ENCODE data around the gene ADAMTSL1. TPM values are rescaled to one million over a fixed set of nuclear protein-coding genes. Genes with fewer than 3 reads are reported as not detected.

Gene ADAMTSL1
- total and polyA plus RNA-seq, 9 of the 15 experiments (the other 6 are each of a cell fraction or from before 2014, with no cell fraction given): 0.01 TPM; not detected in 8

DNA sequence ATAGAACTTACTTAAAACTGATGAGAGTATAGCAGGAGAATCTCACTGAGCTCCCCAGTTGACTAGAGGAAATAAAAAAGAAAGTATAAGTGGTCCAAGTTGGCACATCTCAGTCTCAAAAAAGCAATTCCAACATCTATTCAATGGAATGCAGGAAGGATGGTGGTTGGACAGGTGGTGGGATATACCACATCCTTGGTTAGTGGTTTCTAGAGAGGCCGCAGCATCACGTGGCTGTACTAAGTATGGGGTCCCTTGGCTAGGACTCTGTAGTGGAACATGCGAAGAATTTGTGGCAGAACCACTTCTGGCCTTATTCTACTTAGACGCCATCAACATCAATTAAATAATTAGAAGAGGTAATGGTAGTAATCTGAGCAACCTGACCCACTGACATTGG, 326.6 kb downstream of the ADAMTSL1 start:
- no peaks in the 10 kb centered on the region for H4K20me1 ChIP-seq (replicated peaks; ENCODE audit: control insufficient read depth, insufficient read depth, low read length)
- POLR2A ChIA-PET: no interaction called here
- no peak overlapping the region for H2AFZ ChIP-seq (ENCODE audit: low read depth, low read length)
- no peaks in the 10 kb centered on the region for H3K79me2 ChIP-seq (ENCODE audit: control insufficient read depth, insufficient read depth, low read length)
- no peaks in the 10 kb centered on the region for H3K27me3 ChIP-seq (ENCODE audit: control insufficient read depth in 2 of 2, insufficient read depth in 2 of 2, low read length in 2 of 2)
- FAIRE-seq (no peak), ATAC-seq (no peak), DNase-seq (ENCODE audit: extremely low read depth in 1 of 4, low spot score in 3 of 4) (no peak)
- H3K9me3 ChIP-seq (replicated peaks; ENCODE audit: control insufficient read depth, insufficient read depth, low read depth, low read length): no peaks in the 10 kb centered on the region
- no peak overlapping the region for H3K4me3 ChIP-seq
- 0% methylated on average over 4 of the region's 4 CpGs for WGBS (ENCODE audit: insufficient coverage, low coverage, missing lambda C conversion rate)
- H3K4me1 ChIP-seq (replicated peaks in 1 of 2; ENCODE audit: control insufficient read depth in 2 of 2, insufficient read depth in 2 of 2, low read length in 2 of 2): no peaks in the 10 kb centered on the region
- TF ChIP-seq, protein P1, sequence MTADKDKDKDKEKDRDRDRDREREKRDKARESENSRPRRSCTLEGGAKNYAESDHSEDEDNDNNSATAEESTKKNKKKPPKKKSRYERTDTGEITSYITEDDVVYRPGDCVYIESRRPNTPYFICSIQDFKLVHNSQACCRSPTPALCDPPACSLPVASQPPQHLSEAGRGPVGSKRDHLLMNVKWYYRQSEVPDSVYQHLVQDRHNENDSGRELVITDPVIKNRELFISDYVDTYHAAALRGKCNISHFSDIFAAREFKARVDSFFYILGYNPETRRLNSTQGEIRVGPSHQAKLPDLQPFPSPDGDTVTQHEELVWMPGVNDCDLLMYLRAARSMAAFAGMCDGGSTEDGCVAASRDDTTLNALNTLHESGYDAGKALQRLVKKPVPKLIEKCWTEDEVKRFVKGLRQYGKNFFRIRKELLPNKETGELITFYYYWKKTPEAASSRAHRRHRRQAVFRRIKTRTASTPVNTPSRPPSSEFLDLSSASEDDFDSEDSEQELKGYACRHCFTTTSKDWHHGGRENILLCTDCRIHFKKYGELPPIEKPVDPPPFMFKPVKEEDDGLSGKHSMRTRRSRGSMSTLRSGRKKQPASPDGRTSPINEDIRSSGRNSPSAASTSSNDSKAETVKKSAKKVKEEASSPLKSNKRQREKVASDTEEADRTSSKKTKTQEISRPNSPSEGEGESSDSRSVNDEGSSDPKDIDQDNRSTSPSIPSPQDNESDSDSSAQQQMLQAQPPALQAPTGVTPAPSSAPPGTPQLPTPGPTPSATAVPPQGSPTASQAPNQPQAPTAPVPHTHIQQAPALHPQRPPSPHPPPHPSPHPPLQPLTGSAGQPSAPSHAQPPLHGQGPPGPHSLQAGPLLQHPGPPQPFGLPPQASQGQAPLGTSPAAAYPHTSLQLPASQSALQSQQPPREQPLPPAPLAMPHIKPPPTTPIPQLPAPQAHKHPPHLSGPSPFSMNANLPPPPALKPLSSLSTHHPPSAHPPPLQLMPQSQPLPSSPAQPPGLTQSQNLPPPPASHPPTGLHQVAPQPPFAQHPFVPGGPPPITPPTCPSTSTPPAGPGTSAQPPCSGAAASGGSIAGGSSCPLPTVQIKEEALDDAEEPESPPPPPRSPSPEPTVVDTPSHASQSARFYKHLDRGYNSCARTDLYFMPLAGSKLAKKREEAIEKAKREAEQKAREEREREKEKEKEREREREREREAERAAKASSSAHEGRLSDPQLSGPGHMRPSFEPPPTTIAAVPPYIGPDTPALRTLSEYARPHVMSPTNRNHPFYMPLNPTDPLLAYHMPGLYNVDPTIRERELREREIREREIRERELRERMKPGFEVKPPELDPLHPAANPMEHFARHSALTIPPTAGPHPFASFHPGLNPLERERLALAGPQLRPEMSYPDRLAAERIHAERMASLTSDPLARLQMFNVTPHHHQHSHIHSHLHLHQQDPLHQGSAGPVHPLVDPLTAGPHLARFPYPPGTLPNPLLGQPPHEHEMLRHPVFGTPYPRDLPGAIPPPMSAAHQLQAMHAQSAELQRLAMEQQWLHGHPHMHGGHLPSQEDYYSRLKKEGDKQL (CRISPR knock-in tag; IDR thresholded peaks at IDR 0.05; ENCODE audit: borderline replicate concordance): no peak
- TF ChIP-seq SOX6 (IDR thresholded peaks at IDR 0.05) (no peak), ZNF3 (CRISPR knock-in tag; IDR thresholded peaks at IDR 0.05) (no peak), PHF8 (IDR thresholded peaks at IDR 0.05; ENCODE audit: borderline replicate concordance, low read length) (no peak), MAFG (tag; conservative IDR thresholded peaks at IDR 0.05) (no peak), FOXA3 (CRISPR knock-in tag; conservative IDR thresholded peaks at IDR 0.05 in 1 of 2, IDR thresholded peaks at IDR 0.05 in 1 of 2) (no peak)
- H3K9ac ChIP-seq (ENCODE audit: insufficient read depth in 1 of 2, low read depth in 2 of 2, low read length in 2 of 2): no peak overlapping the region
- CTCF ChIA-PET (ENCODE audit: low intra/inter-chr PET ratio): no interaction called here
- BruUV-seq (replicated peaks): no TSS peak
- no peak overlapping the region for H3K27ac ChIP-seq (ENCODE audit: extremely low read depth, low read depth, low read length)
- no peak overlapping the region for H3K4me2 ChIP-seq (ENCODE audit: insufficient read depth, low read length)
- H3K9me1 ChIP-seq (ENCODE audit: control insufficient read depth, insufficient read depth, low read length): no peaks in the 10 kb centered on the region
- no peaks in the 10 kb centered on the region for H3K36me3 ChIP-seq (ENCODE audit: control insufficient read depth, insufficient read depth, low read length)
- in situ Hi-C loops (cut with MboI) (no loop called here), intact Hi-C loops (cut with micrococcal nuclease) (no loop called here)

All from K562 (cell line).